Mammary epithelial cell (primary cell): Measurements from ENCODE around the gene NCBP1.

Experiments
- EZH2 ChIP-seq: IDR thresholded peaks from 2 replicates; pipeline ENCODE4 v1.6.1; 2012; ENCODE audit warnings: low read length, inconsistent platforms, borderline replicate concordance
- TF ChIP-seq, protein P1 (sequence below), 2 donors: IDR thresholded peaks in 1 of 2; conservative IDR thresholded peaks in 1 of 2; 2 replicates each; pipeline ENCODE4 v1.5.1; 2011 to 2012; ENCODE audit warnings: inconsistent platforms in 2 of 2, low read length in 2 of 2, mild to moderate bottlenecking in 2 of 2, control low read depth in 1 of 2, low read depth in 1 of 2; ENCODE audit not compliant: insufficient read depth in 1 of 2; ENCODE audit errors: extremely low read depth in 1 of 2

DNA sequence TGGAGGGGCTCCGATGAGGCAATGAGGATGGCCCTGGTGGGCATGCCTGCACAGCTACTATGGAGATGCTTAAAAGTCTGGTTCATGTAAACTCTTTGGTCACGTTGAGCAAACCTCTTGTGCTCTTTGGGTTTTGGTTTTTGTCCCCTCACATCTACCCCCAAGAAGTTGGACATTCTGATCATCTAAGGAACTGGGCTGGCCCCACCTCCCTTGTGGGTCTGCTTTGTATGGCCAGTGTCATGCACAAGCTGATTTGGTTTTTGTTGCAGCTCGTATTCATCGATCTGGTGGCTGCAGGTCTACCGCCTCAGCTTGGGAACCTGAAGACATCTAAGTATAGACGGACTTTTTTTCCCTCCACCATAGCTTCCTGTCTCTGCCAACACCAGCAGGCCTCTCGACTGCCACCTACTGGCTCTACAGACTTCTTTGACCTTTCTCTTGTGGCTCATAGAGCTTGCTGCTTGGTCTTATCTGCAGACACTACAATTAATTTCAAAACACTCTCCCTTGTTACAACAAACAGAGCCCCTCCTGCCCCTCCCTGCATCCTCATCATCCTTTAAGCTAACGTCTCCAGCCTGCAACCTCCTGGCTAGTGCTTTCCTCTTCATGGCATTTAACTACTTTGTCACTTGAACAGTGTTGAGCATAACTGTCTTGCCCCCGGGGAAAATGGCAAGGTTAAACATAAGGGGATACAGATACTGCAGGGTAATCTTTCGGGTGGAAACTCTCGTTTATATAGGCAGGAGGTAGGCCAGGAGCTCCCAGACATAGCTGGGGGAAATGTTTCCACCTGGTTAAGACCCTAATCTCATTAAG is 34.9 kb upstream of the NCBP1 start:
- TF ChIP-seq EZH2 = no peak
- TF ChIP-seq, protein P1, sequence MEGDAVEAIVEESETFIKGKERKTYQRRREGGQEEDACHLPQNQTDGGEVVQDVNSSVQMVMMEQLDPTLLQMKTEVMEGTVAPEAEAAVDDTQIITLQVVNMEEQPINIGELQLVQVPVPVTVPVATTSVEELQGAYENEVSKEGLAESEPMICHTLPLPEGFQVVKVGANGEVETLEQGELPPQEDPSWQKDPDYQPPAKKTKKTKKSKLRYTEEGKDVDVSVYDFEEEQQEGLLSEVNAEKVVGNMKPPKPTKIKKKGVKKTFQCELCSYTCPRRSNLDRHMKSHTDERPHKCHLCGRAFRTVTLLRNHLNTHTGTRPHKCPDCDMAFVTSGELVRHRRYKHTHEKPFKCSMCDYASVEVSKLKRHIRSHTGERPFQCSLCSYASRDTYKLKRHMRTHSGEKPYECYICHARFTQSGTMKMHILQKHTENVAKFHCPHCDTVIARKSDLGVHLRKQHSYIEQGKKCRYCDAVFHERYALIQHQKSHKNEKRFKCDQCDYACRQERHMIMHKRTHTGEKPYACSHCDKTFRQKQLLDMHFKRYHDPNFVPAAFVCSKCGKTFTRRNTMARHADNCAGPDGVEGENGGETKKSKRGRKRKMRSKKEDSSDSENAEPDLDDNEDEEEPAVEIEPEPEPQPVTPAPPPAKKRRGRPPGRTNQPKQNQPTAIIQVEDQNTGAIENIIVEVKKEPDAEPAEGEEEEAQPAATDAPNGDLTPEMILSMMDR (conservative IDR thresholded peaks at IDR 0.05 in 1 of 2, IDR thresholded peaks at IDR 0.05 in 1 of 2; ENCODE audit: extremely low read depth in 1 of 2, insufficient read depth in 1 of 2, low read depth in 1 of 2, low read length in 2 of 2) = peak; percentile 90 to 92
